ENCODE results near the gene BMF. TPM values are rescaled to one million over a fixed set of nuclear protein-coding genes. Genes with fewer than 3 reads are reported as not detected.

Gene BMF
- total and polyA plus RNA-seq, 2 of the 4 experiments (the other 2 are of a cell fraction) = 2.4 to 2.9 TPM

DNA sequence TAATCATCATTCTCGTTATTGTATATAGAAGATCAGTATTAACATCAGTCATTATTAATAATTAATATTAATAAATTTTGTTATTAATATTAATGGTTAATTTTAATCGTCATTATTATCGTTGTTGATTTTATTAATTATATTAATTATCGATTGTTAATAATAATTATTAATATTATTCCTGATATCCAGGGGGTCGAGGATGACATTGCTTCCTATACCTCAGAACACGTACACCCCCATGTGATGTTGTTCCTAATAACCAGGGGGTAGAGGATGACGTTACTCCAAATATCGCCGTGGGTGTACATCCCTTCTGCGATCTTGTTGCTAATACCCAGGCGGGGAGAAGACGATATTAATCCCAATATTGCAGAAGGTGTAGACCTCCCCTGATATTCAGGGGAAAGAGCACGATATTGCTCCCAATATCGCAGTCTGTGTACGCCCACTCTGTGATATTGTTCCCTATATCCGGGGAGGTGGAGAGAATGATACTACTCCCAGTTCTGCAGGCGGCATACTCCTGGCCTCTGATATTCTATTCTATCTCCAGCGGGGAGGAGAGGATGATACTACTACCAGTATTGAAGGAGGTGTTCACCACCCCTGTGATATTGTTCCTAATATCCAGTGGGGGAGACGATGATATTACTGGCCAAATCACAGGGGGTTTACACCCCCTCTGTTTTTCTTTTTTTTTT is 22.3 kb upstream of the BMF start:
- Histone ChIP-seq H2AK9ac (replicated peaks; ENCODE audit: low read depth, low read length, poor library complexity) (no peak overlapping the region), H3K4ac (ENCODE audit: low read depth, low read length) (no peak overlapping the region), H2BK120ac (ENCODE audit: low read depth, low read length) (no peak overlapping the region), H2BK20ac (ENCODE audit: low read depth, low read length) (no peak overlapping the region), H2AK5ac (ENCODE audit: low read depth, low read length) (no peak overlapping the region), H3K18ac (ENCODE audit: low read depth, low read length) (no peak overlapping the region), H3K9ac (ENCODE audit: low read depth, low read length) (no peak overlapping the region), H2BK15ac (ENCODE audit: low read depth, low read length) (no peak overlapping the region), H4K5ac (ENCODE audit: low read depth, low read length) (no peak overlapping the region), H3K4me1 (ENCODE audit: control insufficient read depth, insufficient read depth, low read length) (no peaks in the 10 kb centered on the region), H3K14ac (replicated peaks; ENCODE audit: low read depth, low read length) (no peak overlapping the region), H4K20me1 (ENCODE audit: insufficient read depth, low read length) (no peaks in the 10 kb centered on the region), H4K91ac (ENCODE audit: insufficient read depth, low read depth, low read length) (no peak overlapping the region), H3K36me3 (ENCODE audit: control insufficient read depth, insufficient read depth, low read length) (no peaks in the 10 kb centered on the region), H3K4me2 (ENCODE audit: low read depth, low read length) (no peak overlapping the region), H3K9me1 (ENCODE audit: insufficient read depth, low read length) (no peaks in the 10 kb centered on the region), H3K56ac (ENCODE audit: extremely low read depth, insufficient read depth, low read length) (no peak overlapping the region), H3K79me1 (ENCODE audit: low read depth in 1 of 2, low read length in 2 of 2) (no peaks in the 10 kb centered on the region), H2BK5ac (ENCODE audit: low read depth, low read length, poor library complexity, severe bottlenecking) (no peak overlapping the region), H3K27me3 (ENCODE audit: control insufficient read depth, insufficient read depth, low read length) (peaks cover 11% of the 10 kb centered on the region), H3K4me3 (ENCODE audit: insufficient read depth, low read depth, low read length) (no peak overlapping the region), H3K27ac (ENCODE audit: insufficient read depth, low read length) (no peak overlapping the region), H3K9me3 (ENCODE audit: control insufficient read depth, insufficient read depth, low read length) (no peaks in the 10 kb centered on the region), H2AFZ (replicated peaks; ENCODE audit: low read length, poor library complexity) (no peak overlapping the region), H4K8ac (ENCODE audit: low read depth in 2 of 2, low read length in 2 of 2) (no peak overlapping the region), H3K23ac (ENCODE audit: low read depth, low read length) (no peak overlapping the region)
- TF ChIP-seq MXI1 (IDR thresholded peaks at IDR 0.05; ENCODE audit: borderline replicate concordance, low read depth, low read length) (no peak), SMC3 (IDR thresholded peaks at IDR 0.05; ENCODE audit: low read depth, low read length) (no peak), POLR2A (IDR thresholded peaks at IDR 0.05; ENCODE audit: low read depth, low read length) (no peak), CEBPB (IDR thresholded peaks at IDR 0.05; ENCODE audit: low read depth, low read length) (no peak), MAZ (IDR thresholded peaks at IDR 0.05; ENCODE audit: borderline replicate concordance, low read depth, low read length) (no peak), MAFK (IDR thresholded peaks at IDR 0.05; ENCODE audit: low read depth, low read length) (no peak), BHLHE40 (IDR thresholded peaks at IDR 0.05; ENCODE audit: low read depth, low read length) (no peak), RCOR1 (IDR thresholded peaks at IDR 0.05; ENCODE audit: insufficient replicate concordance, low read length) (no peak), NFE2L2 (IDR thresholded peaks at IDR 0.05; ENCODE audit: low read depth, low read length) (no peak), RFX5 (IDR thresholded peaks at IDR 0.05; ENCODE audit: low read depth, low read length) (no peak), ELK1 (IDR thresholded peaks at IDR 0.05; ENCODE audit: borderline replicate concordance, low read depth, low read length) (no peak), CHD1 (IDR thresholded peaks at IDR 0.05; ENCODE audit: low read depth, low read length) (no peak), RAD21 (IDR thresholded peaks at IDR 0.05; ENCODE audit: low read length) (no peak), CTCF (conservative IDR thresholded peaks at IDR 0.05; ENCODE audit: low read depth, low read length) (no peak)
- TF ChIP-seq, protein P1, sequence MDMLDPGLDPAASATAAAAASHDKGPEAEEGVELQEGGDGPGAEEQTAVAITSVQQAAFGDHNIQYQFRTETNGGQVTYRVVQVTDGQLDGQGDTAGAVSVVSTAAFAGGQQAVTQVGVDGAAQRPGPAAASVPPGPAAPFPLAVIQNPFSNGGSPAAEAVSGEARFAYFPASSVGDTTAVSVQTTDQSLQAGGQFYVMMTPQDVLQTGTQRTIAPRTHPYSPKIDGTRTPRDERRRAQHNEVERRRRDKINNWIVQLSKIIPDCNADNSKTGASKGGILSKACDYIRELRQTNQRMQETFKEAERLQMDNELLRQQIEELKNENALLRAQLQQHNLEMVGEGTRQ (IDR thresholded peaks at IDR 0.05; ENCODE audit: low read depth, low read length) = no peak
- no peak for ATAC-seq (ENCODE audit: low read depth)
- no TSS peak for BruUV-seq (replicated peaks)
- in situ Hi-C loops (cut with MboI; ENCODE audit: low sequenced_read_pairs) (no loop called here), intact Hi-C loops (cut with micrococcal nuclease) (no loop called here), dilution Hi-C loops (cut with HindIII; ENCODE audit: low sequenced_read_pairs, unreplicated experiment) (no loop called here)
- DNase-seq = no peak
- WGBS, 2 experiments (ENCODE audit: extremely low coverage in 2 of 2, insufficient read length in 1 of 2) = 100% methylated on average over 3 of the region's 19 CpGs; no CpG with 5 or more reads in 1 of the 2 experiments
- POLR2A ChIA-PET (ENCODE audit: unreplicated experiment) = no interaction called here
- CTCF ChIA-PET = no interaction called here
